IMR-90 (cell line): ENCODE data around the gene USP5. TPM values are rescaled to one million over a fixed set of nuclear protein-coding genes. Genes with fewer than 3 reads are reported as not detected.

Source experiments
- ATAC-seq: fragments of 200-7000 bp; cut with Tn5 transposase; 2 replicates; pipeline ENCODE4 v1.9.1; 2020; ENCODE audit warnings: low read depth, mild to moderate bottlenecking, moderate library complexity
- BruUV-seq: library from RNA; stranded (reverse); fragments of 400-500 nt; replicated peaks from 2 replicates; lab custom pipeline; 2021; lab: Mats Ljungman, UMichigan
- CTCF ChIA-PET: fragments of 300-600 bp; formaldehyde crosslinking; extraction: SDS; loops from one replicate; lab custom pipeline; 2021; ENCODE audit warnings: antibody characterized with exemption; lab: Yijun Ruan, JAX
- POLR2A ChIA-PET: fragments of 300-600 bp; sonication (Branson Sonifier 250); formaldehyde crosslinking; loops from one replicate; lab custom pipeline; 2022; ENCODE audit warnings: antibody characterized with exemption; ENCODE audit not compliant: unreplicated experiment; lab: Charles Lee
- DNase-seq: peaks from one replicate; pipeline ENCODE4 v3.0.0; 2013
- H2AFZ ChIP-seq: replicated peaks from 2 replicates; pipeline ENCODE3; 2013; ENCODE audit warnings: low read length, mild to moderate bottlenecking; ENCODE audit not compliant: poor library complexity
- H2AK5ac ChIP-seq: 2 replicates; pipeline ENCODE4 v1.6.1; 2013; ENCODE audit warnings: low read depth, low read length, inconsistent platforms
- H2AK9ac ChIP-seq: replicated peaks from 2 replicates; pipeline ENCODE3; 2013; ENCODE audit warnings: mild to moderate bottlenecking, low read depth, low read length, moderate library complexity; ENCODE audit not compliant: poor library complexity
- H2BK120ac ChIP-seq: 2 replicates; pipeline ENCODE4 v1.6.1; 2013; ENCODE audit warnings: low read depth, low read length, inconsistent platforms
- H2BK15ac ChIP-seq: 3 replicates; pipeline ENCODE4 v1.6.1; 2013; ENCODE audit warnings: low read depth, low read length, inconsistent platforms
- H2BK20ac ChIP-seq: 2 replicates; pipeline ENCODE4 v1.6.1; 2013; ENCODE audit warnings: low read depth, mild to moderate bottlenecking, inconsistent platforms, low read length, moderate library complexity
- H2BK5ac ChIP-seq: 2 replicates; pipeline ENCODE4 v1.6.1; 2013; ENCODE audit warnings: mild to moderate bottlenecking, low read depth, low read length, inconsistent platforms; ENCODE audit not compliant: poor library complexity, severe bottlenecking
- H3K14ac ChIP-seq: replicated peaks from 2 replicates; pipeline ENCODE4 v1.6.1; 2013; ENCODE audit warnings: low read depth, low read length, inconsistent platforms
- H3K18ac ChIP-seq: 2 replicates; pipeline ENCODE4 v1.6.1; 2013; ENCODE audit warnings: low read depth, low read length, control low read depth
- H3K23ac ChIP-seq: 2 replicates; pipeline ENCODE4 v1.6.1; 2013; ENCODE audit warnings: low read depth, low read length, inconsistent platforms
- H3K27ac ChIP-seq: 2 replicates; pipeline ENCODE4 v1.5.1; 2013; ENCODE audit warnings: mild to moderate bottlenecking, control low read depth, low read length; ENCODE audit not compliant: insufficient read depth
- H3K27me3 ChIP-seq: 2 replicates; pipeline ENCODE4 v1.6.1; 2013; ENCODE audit warnings: low read length; ENCODE audit not compliant: control insufficient read depth, insufficient read depth
- H3K36me3 ChIP-seq: 2 replicates; pipeline ENCODE4 v1.6.1; 2013; ENCODE audit warnings: low read length, mixed read lengths; ENCODE audit not compliant: control insufficient read depth, insufficient read depth
- H3K4ac ChIP-seq: 2 replicates; pipeline ENCODE4 v1.6.1; 2013; ENCODE audit warnings: low read depth, low read length, inconsistent platforms
- H3K4me1 ChIP-seq: 2 replicates; pipeline ENCODE4 v1.6.1; 2013; ENCODE audit warnings: low read length, mixed read lengths; ENCODE audit not compliant: control insufficient read depth, insufficient read depth
- H3K4me2 ChIP-seq: 2 replicates; pipeline ENCODE4 v1.6.1; 2013; ENCODE audit warnings: low read depth, mild to moderate bottlenecking, control low read depth, low read length, moderate library complexity
- H3K4me3 ChIP-seq: 2 replicates; pipeline ENCODE4 v1.5.1; 2013; ENCODE audit warnings: low read depth, mild to moderate bottlenecking, control low read depth, low read length, moderate library complexity; ENCODE audit not compliant: insufficient read depth
- H3K56ac ChIP-seq: 2 replicates; pipeline ENCODE4 v1.6.1; 2013; ENCODE audit warnings: low read length, inconsistent platforms; ENCODE audit not compliant: insufficient read depth; ENCODE audit errors: extremely low read depth
- H3K79me1 ChIP-seq, 2 experiments: 2 replicates each; pipeline ENCODE4 v1.6.1; 2013; ENCODE audit warnings: low read length in 2 of 2, inconsistent platforms in 1 of 2, low read depth in 1 of 2
- H3K9ac ChIP-seq: 2 replicates; pipeline ENCODE4 v1.6.1; 2013; ENCODE audit warnings: low read depth, low read length, control low read depth
- H3K9me1 ChIP-seq: 2 replicates; pipeline ENCODE4 v1.6.1; 2013; ENCODE audit warnings: low read length, inconsistent platforms; ENCODE audit not compliant: insufficient read depth
- H3K9me3 ChIP-seq: 2 replicates; pipeline ENCODE4 v1.6.1; 2013; ENCODE audit warnings: low read length; ENCODE audit not compliant: control insufficient read depth, insufficient read depth
- H4K20me1 ChIP-seq: 2 replicates; pipeline ENCODE4 v1.6.1; 2013; ENCODE audit warnings: low read length, inconsistent platforms; ENCODE audit not compliant: insufficient read depth
- H4K5ac ChIP-seq: 2 replicates; pipeline ENCODE4 v1.6.1; 2013; ENCODE audit warnings: mild to moderate bottlenecking, low read depth, low read length, control low read depth
- H4K8ac ChIP-seq, 2 experiments: 2 replicates each; pipeline ENCODE4 v1.6.1; 2013; ENCODE audit warnings: low read depth in 2 of 2, low read length in 2 of 2, control low read depth in 1 of 2, inconsistent platforms in 1 of 2
- H4K91ac ChIP-seq: 2 replicates; pipeline ENCODE4 v1.6.1; 2013; ENCODE audit warnings: low read depth, low read length, inconsistent platforms; ENCODE audit not compliant: insufficient read depth
- CEBPB ChIP-seq: IDR thresholded peaks from 2 replicates; pipeline ENCODE4 v1.6.1; 2012; ENCODE audit warnings: low read depth, low read length, improper control_type of control experiment
- CHD1 ChIP-seq: IDR thresholded peaks from 2 replicates; pipeline ENCODE4 v1.6.1; 2012; ENCODE audit warnings: low read depth, low read length, improper control_type of control experiment
- FOS ChIP-seq: fragments of 150-350 bp; IDR thresholded peaks from 2 replicates; pipeline ENCODE4 v1.6.1; 2016; ENCODE audit warnings: low read depth, low read length
- NFE2L2 ChIP-seq: fragments of 150-350 bp; IDR thresholded peaks from 2 replicates; pipeline ENCODE4 v1.6.1; 2016; ENCODE audit warnings: low read depth, mild to moderate bottlenecking, low read length
- POLR2A ChIP-seq: IDR thresholded peaks from 2 replicates; pipeline ENCODE4 v1.6.1; 2012; ENCODE audit warnings: mild to moderate bottlenecking, low read depth, low read length
- RFX5 ChIP-seq: IDR thresholded peaks from 2 replicates; pipeline ENCODE4 v1.8.0; 2012; ENCODE audit warnings: low read depth, mild to moderate bottlenecking, low read length, moderate library complexity
- WGBS, 2 experiments: methylation state at CpG; one replicate each; pipeline versions ENCODE4 v1.1.5 to v1.1.7; 2013; ENCODE audit warnings: missing lambda C conversion rate in 2 of 2; ENCODE audit not compliant: insufficient read length in 1 of 2; ENCODE audit errors: extremely low coverage in 2 of 2; 5-methylcytosine and 5-hydroxymethylcytosine counted together
- dilution Hi-C: fragments of 300-500 bp; cut with HindIII; formaldehyde crosslinking; loops from one replicate; pipeline ENCODE4 v1.14.3; 2018; ENCODE audit warnings: low sequenced_read_pairs; ENCODE audit not compliant: unreplicated experiment
- in situ Hi-C: fragments of 300-500 bp; cut with MboI; formaldehyde crosslinking; loops from 3 replicates; pipeline ENCODE4 v1.14.3; 2019; ENCODE audit warnings: low sequenced_read_pairs, inconsistent platforms, mixed read lengths
- intact Hi-C: fragments of 100-400 bp; cut with micrococcal nuclease; formaldehyde crosslinking; loops from 2 replicates; pipeline ENCODE4 v1.10.0; 2022
- polyA plus RNA-seq, 3 experiments: library from polyadenylated mRNA; depleted of rRNA; stranded (reverse); fragments of >200 nt; gene quantifications; 2 replicates each; pipeline ENCODE4 v1.2.3, GENCODE V29; 2012; ENCODE audit warnings: low replicate concordance in 1 of 3
- total RNA-seq: library from RNA; depleted of rRNA; stranded (reverse); fragments of >200 nt; gene quantifications from 2 replicates; pipeline ENCODE4 v1.2.3, GENCODE V29; 2012
- TF ChIP-seq, protein P1 (sequence below): fragments of 150-350 bp; IDR thresholded peaks from 2 replicates; pipeline ENCODE4 v1.6.1; 2016; ENCODE audit warnings: low read depth, mild to moderate bottlenecking, low read length, moderate library complexity, borderline replicate concordance

USP5 gene
- total and polyA plus RNA-seq, 2 of the 4 experiments (the other 2 are of a cell fraction) = 69.7 to 125 TPM

- Histone ChIP-seq H4K20me1 (peaks cover 3% of the 10 kb centered on the region), H2BK5ac (no peak overlapping the region), H3K79me1 (peaks cover 0 to 3% of the 10 kb centered on the region in 2 experiments; a peak in 2 of 4 replicates), H3K9ac (no peak overlapping the region), H3K14ac (no peak overlapping the region), H3K9me3 (no peaks in the 10 kb centered on the region), H3K23ac (no peak overlapping the region), H3K18ac (no peak overlapping the region), H4K91ac (no peak overlapping the region), H2AK9ac (peak overlapping the region; percentile 12), H3K36me3 (peaks cover 67% of the 10 kb centered on the region), H4K5ac (no peak overlapping the region), H3K9me1 (no peaks in the 10 kb centered on the region), H3K27ac (no peak overlapping the region), H2BK120ac (no peak overlapping the region), H3K56ac (no peak overlapping the region), H3K4me1 (no peaks in the 10 kb centered on the region), H3K27me3 (no peaks in the 10 kb centered on the region), H2AK5ac (no peak overlapping the region), H2AFZ (no peak overlapping the region), H2BK20ac (no peak overlapping the region), H3K4me2 (no peak overlapping the region), H2BK15ac (no peak overlapping the region), H3K4ac (no peak overlapping the region), H4K8ac (no peak overlapping the region), H3K4me3 (no peak overlapping the region)
- TF ChIP-seq, protein P1, sequence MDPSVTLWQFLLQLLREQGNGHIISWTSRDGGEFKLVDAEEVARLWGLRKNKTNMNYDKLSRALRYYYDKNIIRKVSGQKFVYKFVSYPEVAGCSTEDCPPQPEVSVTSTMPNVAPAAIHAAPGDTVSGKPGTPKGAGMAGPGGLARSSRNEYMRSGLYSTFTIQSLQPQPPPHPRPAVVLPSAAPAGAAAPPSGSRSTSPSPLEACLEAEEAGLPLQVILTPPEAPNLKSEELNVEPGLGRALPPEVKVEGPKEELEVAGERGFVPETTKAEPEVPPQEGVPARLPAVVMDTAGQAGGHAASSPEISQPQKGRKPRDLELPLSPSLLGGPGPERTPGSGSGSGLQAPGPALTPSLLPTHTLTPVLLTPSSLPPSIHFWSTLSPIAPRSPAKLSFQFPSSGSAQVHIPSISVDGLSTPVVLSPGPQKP = no peak
- TF ChIP-seq FOS (no peak), NFE2L2 (no peak), POLR2A (no peak), CEBPB (no peak), CHD1 (no peak), RFX5 (no peak)
- intact Hi-C loops = no loop called here
- CTCF ChIA-PET = no interaction called here
- ATAC-seq (no peak), DNase-seq (no peak)
- BruUV-seq = TSS peak; percentile 69
- POLR2A ChIA-PET = no interaction called here
- in situ Hi-C loops = no loop called here
- 80% methylated on average over 4 of the region's 10 CpGs; no CpG with 5 or more reads in 1 of the 2 experiments for WGBS, 2 experiments
- dilution Hi-C loops = no loop called here
Observed at GRCh38 chr12:6839482-6840201, 12.3 kb upstream of the USP5 start.
